H9 (cell line): Measurements from ENCODE around the gene DHPS. TPM values are rescaled to one million over a fixed set of nuclear protein-coding genes. Genes with fewer than 3 reads are reported as not detected.

ENCODE experiments used
- DNase-seq: peaks from one replicate; pipeline ENCODE4 v3.0.0-alpha.2; 2017
- H2AFZ ChIP-seq: one replicate; pipeline ENCODE4 v1.6.1; 2013; ENCODE audit warnings: mild to moderate bottlenecking, low read length, control low read depth, moderate library complexity
- H2AK5ac ChIP-seq: 2 replicates; pipeline ENCODE4 v1.6.1; 2013; ENCODE audit warnings: low read length, control low read depth, mixed read lengths; ENCODE audit not compliant: insufficient read length
- H2BK120ac ChIP-seq: one replicate; pipeline ENCODE4 v1.6.1; 2013; ENCODE audit warnings: low read depth, mild to moderate bottlenecking, low read length, control low read depth, inconsistent platforms; ENCODE audit not compliant: poor library complexity, severe bottlenecking
- H2BK12ac ChIP-seq: 2 replicates; pipeline ENCODE4 v1.6.1; 2013; ENCODE audit warnings: low read length, control low read depth, mixed read lengths, low read depth; ENCODE audit not compliant: insufficient read length
- H2BK15ac ChIP-seq: 2 replicates; pipeline ENCODE4 v1.6.1; 2013; ENCODE audit warnings: low read depth, low read length, control low read depth
- H2BK20ac ChIP-seq: one replicate; pipeline ENCODE4 v1.6.1; 2013; ENCODE audit warnings: low read depth, mild to moderate bottlenecking, low read length, control low read depth, inconsistent platforms; ENCODE audit not compliant: poor library complexity, severe bottlenecking
- H2BK5ac ChIP-seq: 2 replicates; pipeline ENCODE4 v1.6.1; 2013; ENCODE audit warnings: low read length, control low read depth, mixed read lengths; ENCODE audit not compliant: insufficient read length
- H3K14ac ChIP-seq: 2 replicates; pipeline ENCODE4 v1.6.1; 2013; ENCODE audit warnings: low read length, control low read depth; ENCODE audit not compliant: insufficient read depth
- H3K18ac ChIP-seq: 2 replicates; pipeline ENCODE4 v1.6.1; 2013; ENCODE audit warnings: low read depth, mild to moderate bottlenecking, mixed read lengths, low read length, control low read depth; ENCODE audit not compliant: insufficient read length
- H3K23ac ChIP-seq: 2 replicates; pipeline ENCODE4 v1.6.1; 2013; ENCODE audit warnings: low read length, control low read depth, mixed read lengths, low read depth; ENCODE audit not compliant: insufficient read length
- H3K23me2 ChIP-seq: 2 replicates; pipeline ENCODE4 v1.6.1; 2013; ENCODE audit warnings: low read depth, mild to moderate bottlenecking, mixed read lengths, low read length, control low read depth; ENCODE audit not compliant: insufficient read length, poor library complexity, severe bottlenecking
- H3K27ac ChIP-seq: 2 replicates; pipeline ENCODE4 v1.5.1; 2013; ENCODE audit warnings: low read length, control low read depth, mixed read lengths, low read depth; ENCODE audit not compliant: insufficient read length
- H3K27me3 ChIP-seq: 2 replicates; pipeline ENCODE4 v1.6.1; 2013; ENCODE audit warnings: low read length, control low read depth, inconsistent platforms; ENCODE audit not compliant: insufficient read depth
- H3K4ac ChIP-seq: 2 replicates; pipeline ENCODE4 v1.6.1; 2013; ENCODE audit warnings: low read depth, mild to moderate bottlenecking, control low read depth, inconsistent platforms, low read length, moderate library complexity
- H3K4me1 ChIP-seq: 2 replicates; pipeline ENCODE4 v1.6.1; 2013; ENCODE audit warnings: low read length, control low read depth, inconsistent platforms; ENCODE audit not compliant: insufficient read depth
- H3K4me2 ChIP-seq: 2 replicates; pipeline ENCODE4 v1.6.1; 2013; ENCODE audit warnings: low read length, control low read depth, mixed read lengths; ENCODE audit not compliant: insufficient read length, insufficient read depth
- H3K56ac ChIP-seq: 2 replicates; pipeline ENCODE4 v1.6.1; 2013; ENCODE audit warnings: low read depth, mild to moderate bottlenecking, mixed read lengths, low read length, control low read depth; ENCODE audit not compliant: insufficient read length
- H3K79me1 ChIP-seq: 2 replicates; pipeline ENCODE4 v1.6.1; 2013; ENCODE audit warnings: low read depth, mild to moderate bottlenecking, moderate library complexity, low read length, control low read depth, inconsistent platforms; ENCODE audit not compliant: insufficient read depth, poor library complexity, severe bottlenecking
- H3K79me2 ChIP-seq: 2 replicates; pipeline ENCODE4 v1.6.1; 2013; ENCODE audit warnings: low read length, control low read depth, inconsistent platforms; ENCODE audit not compliant: insufficient read depth
- H3K9ac ChIP-seq: 2 replicates; pipeline ENCODE4 v1.6.1; 2013; ENCODE audit warnings: low read length, control low read depth, mixed read lengths; ENCODE audit not compliant: insufficient read length; ENCODE audit errors: extremely low read depth
- H3K9me3 ChIP-seq: one replicate; pipeline ENCODE4 v1.6.1; 2013; ENCODE audit warnings: low read depth, low read length, inconsistent platforms; ENCODE audit not compliant: control insufficient read depth
- H3T11ph ChIP-seq: one replicate; pipeline ENCODE4 v1.6.1; 2013; ENCODE audit warnings: mild to moderate bottlenecking, low read length, control low read depth, inconsistent platforms
- H4K20me1 ChIP-seq: one replicate; pipeline ENCODE4 v1.6.1; 2013; ENCODE audit not compliant: control insufficient read depth, insufficient read length, insufficient read depth
- H4K5ac ChIP-seq: 2 replicates; pipeline ENCODE4 v1.6.1; 2013; ENCODE audit warnings: low read depth, mild to moderate bottlenecking, mixed read lengths, low read length, control low read depth; ENCODE audit not compliant: insufficient read length
- H4K8ac ChIP-seq: replicated peaks from 2 replicates; pipeline ENCODE4 v1.6.1; 2013; ENCODE audit warnings: low read length, control low read depth, mixed read lengths, low read depth; ENCODE audit not compliant: insufficient read length
- H4K91ac ChIP-seq: 2 replicates; pipeline ENCODE4 v1.6.1; 2013; ENCODE audit warnings: low read depth, mild to moderate bottlenecking, moderate library complexity, mixed read lengths, low read length, control low read depth; ENCODE audit not compliant: insufficient read length
- H3K27ac Mint-ChIP-seq, 3 experiments: 2 replicates in 2 of 3; 3 replicates in 1 of 3; pipeline ENCODE4 v1.8.0; 2020 to 2021; ENCODE audit warnings: mixed read lengths in 3 of 3, mild to moderate bottlenecking in 1 of 3, moderate library complexity in 1 of 3
- H3K27me3 Mint-ChIP-seq: 2 replicates; pipeline ENCODE4 v1.8.0; 2021; ENCODE audit warnings: low read depth, mild to moderate bottlenecking, moderate library complexity, mixed read lengths
- H3K36me3 Mint-ChIP-seq, 3 experiments: 2 replicates in 2 of 3; 3 replicates in 1 of 3; pipeline ENCODE4 v1.8.0; 2020 to 2021; ENCODE audit warnings: low read depth in 3 of 3, mixed read lengths in 3 of 3; ENCODE audit not compliant: insufficient read depth in 1 of 3
- H3K4me1 Mint-ChIP-seq, 2 experiments: 2 replicates each; pipeline ENCODE4 v1.8.0; 2020; ENCODE audit warnings: mixed read lengths in 2 of 2
- H3K4me3 Mint-ChIP-seq, 2 experiments: 2 replicates in 1 of 2; 3 replicates in 1 of 2; pipeline ENCODE4 v1.8.0; 2020 to 2021; ENCODE audit warnings: mild to moderate bottlenecking in 2 of 2, mixed read lengths in 2 of 2, moderate library complexity in 1 of 2
- H3K9me3 Mint-ChIP-seq, 2 experiments: 2 replicates in 1 of 2; 3 replicates in 1 of 2; pipeline ENCODE4 v1.8.0; 2020; ENCODE audit warnings: mild to moderate bottlenecking in 2 of 2, mixed read lengths in 2 of 2, moderate library complexity in 1 of 2
- CTCF ChIP-seq: fragments of 200-600 bp; sonication (generic); conservative IDR thresholded peaks from 3 replicates; pipeline ENCODE4 v1.8.0; 2021; ENCODE audit warnings: antibody characterized with exemption, mild to moderate bottlenecking
- WGBS: extraction: QIAGEN DNeasy Blood & Tissue Kit; methylation state at CpG from one replicate; pipeline ENCODE4 v1.1.7; 2013; ENCODE audit warnings: missing lambda C conversion rate, low lambda C conversion rate, mixed read lengths; ENCODE audit not compliant: insufficient read length; ENCODE audit errors: extremely low coverage; 5-methylcytosine and 5-hydroxymethylcytosine counted together
- total RNA-seq: library from RNA; stranded (reverse); gene quantifications from 2 replicates; pipeline ENCODE4 v1.2.1, GENCODE V29; 2021

The DHPS gene
- total RNA-seq, 1 experiment from 2014 or later = 94.9 TPM

DNA sequence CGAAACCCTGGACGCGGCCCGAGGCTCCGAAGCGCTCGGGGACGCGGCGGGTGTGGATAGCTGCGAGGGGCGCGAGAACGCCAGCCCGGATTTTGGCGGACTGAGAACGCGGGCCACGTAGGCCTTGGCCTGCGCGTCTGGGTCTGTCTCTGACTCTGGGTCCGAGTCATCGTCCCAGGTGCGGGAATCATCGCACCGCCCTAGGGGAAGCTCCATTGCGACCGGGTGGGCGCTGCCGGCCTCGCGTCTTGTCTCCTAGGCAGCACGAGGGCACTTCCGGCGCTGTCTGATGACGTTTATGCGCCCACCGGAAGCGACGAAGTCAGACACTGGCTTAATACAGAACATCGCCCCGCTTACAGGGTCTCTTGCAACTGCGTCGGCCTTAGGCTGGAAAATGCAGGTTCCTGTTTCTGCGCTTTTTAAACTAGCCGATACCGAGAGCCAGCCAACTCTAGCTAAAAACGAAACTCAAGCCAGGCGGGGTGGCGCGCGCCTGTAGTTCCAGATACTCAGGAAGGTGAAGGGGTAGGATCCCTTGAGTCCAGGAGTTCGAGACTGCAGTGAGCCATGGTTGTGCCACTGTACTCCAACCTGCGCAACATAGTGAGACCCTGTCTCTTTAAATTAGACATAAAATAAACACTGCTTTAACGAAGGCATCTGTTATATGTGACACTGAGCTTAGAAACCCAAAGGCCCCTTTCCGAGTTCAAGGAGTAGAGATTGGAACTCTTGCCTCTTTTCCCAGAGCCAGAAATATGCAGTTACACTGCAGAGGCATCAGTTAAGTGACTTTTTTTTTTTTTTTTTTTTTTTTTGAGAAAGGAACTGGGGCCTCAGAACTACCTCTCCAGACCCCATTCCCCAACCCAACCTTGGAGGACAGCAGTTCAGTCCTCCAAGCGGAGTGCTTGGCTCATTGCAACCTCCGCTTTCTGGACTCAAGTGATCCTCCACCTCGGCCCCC lies 15.0 kb upstream of the DHPS start, which contains the start of gene FBXW9:
Gene FBXW9, minus strand, starts transcription at position 266 of the 970 bp plus-strand sequence. Its CDS starts 50 bp downstream, at position 216.
- Histone ChIP-seq H3K18ac (peak within 1 kb of the TSS; percentile 51), H3T11ph (no peak within 1 kb of the TSS), H2BK5ac (no peak within 1 kb of the TSS), H4K8ac (no peak within 1 kb of the TSS), H3K79me1 (no peaks in the 10 kb centered on the region), H3K14ac (peak within 1 kb of the TSS; percentile 79; the same call in 1 of the 2 replicates), H2AK5ac (no peak within 1 kb of the TSS), H3K23ac (no peak within 1 kb of the TSS), H3K4ac (no peak within 1 kb of the TSS), H2BK20ac (no peak within 1 kb of the TSS), H3K79me2 (no peaks in the 10 kb centered on the region), H2BK15ac (no peak within 1 kb of the TSS), H3K9ac (peak within 1 kb of the TSS; percentile 73), H4K91ac (no peak within 1 kb of the TSS), H2AFZ (no peak within 1 kb of the TSS), H3K9me3 (no peaks in the 10 kb centered on the region), H4K20me1 (peaks cover 3% of the 10 kb centered on the region), H2BK120ac (no peak within 1 kb of the TSS), H3K56ac (no peak within 1 kb of the TSS), H3K23me2 (peaks cover 4% of the 10 kb centered on the region), H3K4me1 (0 out of 2 replicates have a peak, but pooled peaks cover 2% of the 10 kb centered on the region), H3K27ac (peak within 1 kb of the TSS; percentile 72), H3K27me3 (no peaks in the 10 kb centered on the region), H2BK12ac (no peak within 1 kb of the TSS), H4K5ac (no peak within 1 kb of the TSS), H3K4me2 (peak within 1 kb of the TSS; percentile 81)
- WGBS = no CpG with 5 or more reads among the region's 59 CpGs
- DNase-seq = peak; percentile 97
- 0 out of 4 replicates have a peak, but pooled peaks cover 0 to 2% of the 10 kb centered on the region in 2 experiments for H3K4me1 Mint-ChIP-seq
- H3K27ac Mint-ChIP-seq = peak within 1 kb of the TSS; percentile 97 to 99 (median 98)
- H3K4me3 Mint-ChIP-seq = peak within 1 kb of the TSS; percentile 82 to 89
- H3K27me3 Mint-ChIP-seq = no peaks in the 10 kb centered on the region; the same call in 1 of the 2 replicates
- no peaks in the 10 kb centered on the region for H3K9me3 Mint-ChIP-seq
- TF ChIP-seq CTCF = no peak
- H3K36me3 Mint-ChIP-seq = peaks cover 13 to 33% (median 25%) of the 10 kb centered on the region in 3 experiments; a peak in 6 of 7 replicates
